Stomach (tissue), 9 donors: ENCODE measurements around the gene TMIGD1. TPM values are rescaled to one million over a fixed set of nuclear protein-coding genes. Genes with fewer than 3 reads are reported as not detected.
A peak's percentile ranks its signal among the peaks of the same experiment; 100 is the strongest.

Source experiments
- DNase-seq, 2 donors: peaks; one replicate each; pipeline versions ENCODE4 v3.0.0 to v3.0.0-alpha.2; 2013 to 2019
- H3K27ac ChIP-seq, 5 donors: fragments of 200-600 bp in 4 of 5; sonication (generic) in 4 of 5; one replicate each; pipeline ENCODE4 v1.5.1; 2013 to 2019; ENCODE audit warnings: mild to moderate bottlenecking in 1 of 5, moderate library complexity in 1 of 5
- H3K27me3 ChIP-seq, 3 donors: fragments of 200-600 bp; sonication (generic); one replicate each; pipeline ENCODE4 v1.5.1; 2017 to 2019; ENCODE audit warnings: mixed run types in 1 of 3
- H3K36me3 ChIP-seq, 4 donors: fragments of 200-600 bp; sonication (generic); 1 replicate in 3 of 4; 2 replicates in 1 of 4; pipeline ENCODE4 v1.5.1; 2016 to 2019
- H3K4me1 ChIP-seq, 4 donors: fragments of 200-600 bp; sonication (generic); one replicate each; pipeline ENCODE4 v1.5.1; 2016 to 2019
- H3K4me3 ChIP-seq, 4 donors: fragments of 200-600 bp; sonication (generic) in 3 of 4; one replicate each; pipeline ENCODE4 v1.5.1; 2016 to 2019; ENCODE audit warnings: mild to moderate bottlenecking in 1 of 4
- H3K9me3 ChIP-seq, 4 donors: fragments of 200-600 bp; sonication (generic); one replicate each; pipeline ENCODE4 v1.5.1; 2016 to 2019
- CTCF ChIP-seq, 7 experiments: fragments of 450-650 bp in 4 of 7; fragments of 200-600 bp in 3 of 7; sonication (generic) in 3 of 7; IDR thresholded peaks; one replicate each; pipeline ENCODE4 v1.5.1; 2016 to 2019; ENCODE audit warnings: antibody characterized with exemption in 7 of 7, control low read depth in 2 of 7, mild to moderate bottlenecking in 1 of 7
- EP300 ChIP-seq: sonication (generic); formaldehyde crosslinking; IDR thresholded peaks from one replicate; pipeline ENCODE4 v1.6.1; 2017; ENCODE audit warnings: antibody characterized with exemption
- POLR2A ChIP-seq, 4 donors: fragments of 450-650 bp; IDR thresholded peaks; one replicate each; pipeline ENCODE4 v1.6.1; 2016; ENCODE audit warnings: antibody characterized with exemption in 4 of 4, control low read depth in 2 of 4, mild to moderate bottlenecking in 1 of 4, moderate library complexity in 1 of 4
- POLR2AphosphoS5 ChIP-seq, 3 donors: sonication (generic); formaldehyde crosslinking; IDR thresholded peaks; one replicate each; pipeline ENCODE4 v1.6.1; 2016; ENCODE audit warnings: antibody characterized with exemption in 3 of 3
- WGBS, 5 donors: extraction: QIAGEN DNeasy Blood & Tissue Kit in 3 of 5; methylation state at CpG; one replicate each; pipeline versions ENCODE4 v1.1.5 to v1.1.7; 2013 to 2018; 5-methylcytosine and 5-hydroxymethylcytosine counted together
- intact Hi-C: fragments of 100-400 bp; cut with DNase I; formaldehyde crosslinking; loops from one replicate; pipeline ENCODE4 v1.15.1; 2023; ENCODE audit warnings: low total_unique reads
- polyA plus RNA-seq, 3 donors: library from polyadenylated mRNA; stranded (reverse); fragments of 200-250 nt; gene quantifications; one replicate each; pipeline ENCODE4 v1.2.3, GENCODE V29; 2013
- total RNA-seq, 5 donors: library from RNA; depleted of rRNA; stranded (reverse); fragments of >200 nt; gene quantifications; one replicate each; pipeline versions ENCODE4 v1.1.0 to v1.2.3, GENCODE V29; 2014 to 2016
- donor health status: healthy with polysubstance abuse.
- donor health status: Bipolar disorder and iron deficiency.
- donor health status: healthy.

Gene TMIGD1
- total and polyA plus RNA-seq, 8 donors, result 1.1 TPM; not detected in 7

GRCh38 chr17:30361766-30362279 is 28.0 kb upstream of the TMIGD1 start:
- Histone ChIP-seq H3K36me3 (no peaks in the 10 kb centered on the region), H3K27ac (no peak overlapping the region), H3K4me1 (peaks cover 0 to 4% (median 0%) of the 10 kb centered on the region in 4 donors), H3K9me3 (peaks cover 0 to 13% (median 9%) of the 10 kb centered on the region in 4 donors), H3K27me3 (no peaks in the 10 kb centered on the region), H3K4me3 (no peak overlapping the region)
- no peak for DNase-seq
- WGBS, 5 donors, result 94 to 99% (median 96%) methylated on average over 4 of the region's 4 CpGs
- TF ChIP-seq CTCF (IDR thresholded peaks at IDR 0.05) (no peak), POLR2A (IDR thresholded peaks at IDR 0.05) (no peak), EP300 (no peak), POLR2AphosphoS5 (IDR thresholded peaks at IDR 0.05) (no peak)
- intact Hi-C loops, result no loop called here

GRCh38 chr17:30360086-30360808 is 26.4 kb upstream of the TMIGD1 start:
- Histone ChIP-seq H3K9me3 (peaks cover 0 to 13% (median 9%) of the 10 kb centered on the region in 4 donors), H3K27me3 (no peaks in the 10 kb centered on the region), H3K4me1 (peaks cover 0 to 4% (median 0%) of the 10 kb centered on the region in 4 donors), H3K4me3 (no peak overlapping the region), H3K36me3 (no peaks in the 10 kb centered on the region), H3K27ac (peak overlapping the region in 2 of 5 donors; percentile 27 to 42)
- 76 to 80% (median 77%) methylated on average over 8 of the region's 8 CpGs for WGBS, 5 donors
- DNase-seq, result no peak
- intact Hi-C loops, result no loop called here
- no peak for TF ChIP-seq POLR2AphosphoS5 (IDR thresholded peaks at IDR 0.05)
- no peak for TF ChIP-seq EP300
- TF ChIP-seq POLR2A (IDR thresholded peaks at IDR 0.05), result no peak
- no peak for TF ChIP-seq CTCF (IDR thresholded peaks at IDR 0.05)

GRCh38 chr17:30358055-30358760 is 24.4 kb upstream of the TMIGD1 start:
- H3K27me3 ChIP-seq, result no peaks in the 10 kb centered on the region
- no peak overlapping the region for H3K4me3 ChIP-seq
- H3K9me3 ChIP-seq, result peaks cover 0 to 13% (median 9%) of the 10 kb centered on the region in 4 donors
- WGBS, 5 donors, result 44 to 63% (median 57%) methylated on average over 5 of the region's 5 CpGs
- intact Hi-C loops, result no loop called here
- DNase-seq, result no peak
- no peaks in the 10 kb centered on the region for H3K36me3 ChIP-seq
- no peak overlapping the region for H3K27ac ChIP-seq
- peaks cover 0 to 2% (median 0%) of the 10 kb centered on the region in 4 donors for H3K4me1 ChIP-seq
- TF ChIP-seq POLR2AphosphoS5 (IDR thresholded peaks at IDR 0.05), result no peak
- TF ChIP-seq EP300, result no peak
- no peak for TF ChIP-seq CTCF (IDR thresholded peaks at IDR 0.05)
- no peak for TF ChIP-seq POLR2A (IDR thresholded peaks at IDR 0.05)

- Histone ChIP-seq H3K4me3 (no peak overlapping the region), H3K9me3 (peaks cover 0 to 13% (median 9%) of the 10 kb centered on the region in 4 donors), H3K27ac (no peak overlapping the region), H3K27me3 (no peaks in the 10 kb centered on the region), H3K36me3 (no peaks in the 10 kb centered on the region), H3K4me1 (no peaks in the 10 kb centered on the region)
- no peak for TF ChIP-seq POLR2AphosphoS5 (IDR thresholded peaks at IDR 0.05)
- no peak for TF ChIP-seq CTCF (IDR thresholded peaks at IDR 0.05)
- no peak for TF ChIP-seq POLR2A (IDR thresholded peaks at IDR 0.05)
- no peak for TF ChIP-seq EP300
- no peak for DNase-seq
- intact Hi-C loops, result no loop called here
Observed at GRCh38 chr17:30357476-30357875, 23.6 kb upstream of the TMIGD1 start.
